ENCODE results near the gene CPT1A.

Gene CPT1A

GRCh38 chr11:68782711-68783110 lies 59.0 kb downstream of the CPT1A start:
- no peak overlapping the region for H3K27ac ChIP-seq (ENCODE audit: low read depth, low read length)
- no peaks in the 10 kb centered on the region for H3K9me3 ChIP-seq (ENCODE audit: control insufficient read depth in 5 of 5, low read length in 5 of 5)
- no peak overlapping the region for H3K9ac ChIP-seq (ENCODE audit: low read length in 5 of 5)
- H3K36me3 ChIP-seq (ENCODE audit: control insufficient read depth in 5 of 5, insufficient read depth in 5 of 5, low read length in 5 of 5), result peaks cover 0 to 85% (median 62%) of the 10 kb centered on the region in 5 donors
- no peaks in the 10 kb centered on the region for H3K4me1 ChIP-seq (ENCODE audit: control insufficient read depth in 5 of 5, insufficient read depth in 5 of 5, low read length in 5 of 5)
- no peaks in the 10 kb centered on the region for H3K27me3 ChIP-seq (ENCODE audit: control insufficient read depth in 5 of 5, insufficient read depth in 4 of 5, low read length in 5 of 5)
- no peak overlapping the region for H3K4me3 ChIP-seq (ENCODE audit: low read depth in 1 of 5, low read length in 5 of 5)

GRCh38 chr11:68780829-68781228 lies 60.9 kb downstream of the CPT1A start:
- H3K27ac ChIP-seq (ENCODE audit: low read depth, low read length), result no peak overlapping the region
- no peaks in the 10 kb centered on the region for H3K9me3 ChIP-seq (ENCODE audit: control insufficient read depth in 5 of 5, low read length in 5 of 5)
- peaks cover 0 to 91% (median 67%) of the 10 kb centered on the region in 5 donors for H3K36me3 ChIP-seq (ENCODE audit: control insufficient read depth in 5 of 5, insufficient read depth in 5 of 5, low read length in 5 of 5)
- H3K9ac ChIP-seq (ENCODE audit: low read length in 5 of 5), result no peak overlapping the region
- no peaks in the 10 kb centered on the region for H3K27me3 ChIP-seq (ENCODE audit: control insufficient read depth in 5 of 5, insufficient read depth in 4 of 5, low read length in 5 of 5)
- H3K4me3 ChIP-seq (ENCODE audit: low read depth in 1 of 5, low read length in 5 of 5), result no peak overlapping the region
- H3K4me1 ChIP-seq (ENCODE audit: control insufficient read depth in 5 of 5, insufficient read depth in 5 of 5, low read length in 5 of 5), result no peaks in the 10 kb centered on the region

GRCh38 chr11:68778205-68778604 lies 63.5 kb downstream of the CPT1A start:
- H3K9me3 ChIP-seq (ENCODE audit: control insufficient read depth in 5 of 5, low read length in 5 of 5), result no peaks in the 10 kb centered on the region
- no peaks in the 10 kb centered on the region for H3K27me3 ChIP-seq (ENCODE audit: control insufficient read depth in 5 of 5, insufficient read depth in 4 of 5, low read length in 5 of 5)
- H3K4me3 ChIP-seq (ENCODE audit: low read depth in 1 of 5, low read length in 5 of 5), result no peak overlapping the region
- no peak overlapping the region for H3K9ac ChIP-seq (ENCODE audit: low read length in 5 of 5)
- H3K36me3 ChIP-seq (ENCODE audit: control insufficient read depth in 5 of 5, insufficient read depth in 5 of 5, low read length in 5 of 5), result peaks cover 0 to 92% (median 72%) of the 10 kb centered on the region in 5 donors
- H3K4me1 ChIP-seq (ENCODE audit: control insufficient read depth in 5 of 5, insufficient read depth in 5 of 5, low read length in 5 of 5), result no peaks in the 10 kb centered on the region
- H3K27ac ChIP-seq (ENCODE audit: low read depth, low read length), result no peak overlapping the region

- no peak overlapping the region for H3K4me3 ChIP-seq (ENCODE audit: low read depth in 1 of 5, low read length in 5 of 5)
- H3K27me3 ChIP-seq (ENCODE audit: control insufficient read depth in 5 of 5, insufficient read depth in 4 of 5, low read length in 5 of 5), result no peaks in the 10 kb centered on the region
- H3K9ac ChIP-seq (ENCODE audit: low read length in 5 of 5), result no peak overlapping the region
- peaks cover 0 to 93% (median 69%) of the 10 kb centered on the region in 5 donors for H3K36me3 ChIP-seq (ENCODE audit: control insufficient read depth in 5 of 5, insufficient read depth in 5 of 5, low read length in 5 of 5)
- no peaks in the 10 kb centered on the region for H3K4me1 ChIP-seq (ENCODE audit: control insufficient read depth in 5 of 5, insufficient read depth in 5 of 5, low read length in 5 of 5)
- no peak overlapping the region for H3K27ac ChIP-seq (ENCODE audit: low read depth, low read length)
- H3K9me3 ChIP-seq (ENCODE audit: control insufficient read depth in 5 of 5, low read length in 5 of 5), result no peaks in the 10 kb centered on the region
These were observed 65.1 kb downstream of the CPT1A start for GRCh38 chr11:68776442-68777235.

- no peak overlapping the region for H3K27ac ChIP-seq (ENCODE audit: low read depth, low read length)
- no peaks in the 10 kb centered on the region for H3K4me1 ChIP-seq (ENCODE audit: control insufficient read depth in 5 of 5, insufficient read depth in 5 of 5, low read length in 5 of 5)
- no peaks in the 10 kb centered on the region for H3K27me3 ChIP-seq (ENCODE audit: control insufficient read depth in 5 of 5, insufficient read depth in 4 of 5, low read length in 5 of 5)
- H3K9ac ChIP-seq (ENCODE audit: low read length in 5 of 5), result no peak overlapping the region
- no peak overlapping the region for H3K4me3 ChIP-seq (ENCODE audit: low read depth in 1 of 5, low read length in 5 of 5)
- no peaks in the 10 kb centered on the region for H3K9me3 ChIP-seq (ENCODE audit: control insufficient read depth in 5 of 5, low read length in 5 of 5)
- H3K36me3 ChIP-seq (ENCODE audit: control insufficient read depth in 5 of 5, insufficient read depth in 5 of 5, low read length in 5 of 5), result peaks cover 0 to 94% (median 71%) of the 10 kb centered on the region in 5 donors
These were observed 65.7 kb downstream of the CPT1A start for GRCh38 chr11:68775951-68776388.

- no peak overlapping the region for H3K27ac ChIP-seq (ENCODE audit: low read depth, low read length)
- no peaks in the 10 kb centered on the region for H3K27me3 ChIP-seq (ENCODE audit: control insufficient read depth in 5 of 5, insufficient read depth in 4 of 5, low read length in 5 of 5)
- no peak overlapping the region for H3K4me3 ChIP-seq (ENCODE audit: low read depth in 1 of 5, low read length in 5 of 5)
- H3K9ac ChIP-seq (ENCODE audit: low read length in 5 of 5), result no peak overlapping the region
- H3K36me3 ChIP-seq (ENCODE audit: control insufficient read depth in 5 of 5, insufficient read depth in 5 of 5, low read length in 5 of 5), result peaks cover 0 to 94% (median 77%) of the 10 kb centered on the region in 5 donors
- no peaks in the 10 kb centered on the region for H3K9me3 ChIP-seq (ENCODE audit: control insufficient read depth in 5 of 5, low read length in 5 of 5)
- H3K4me1 ChIP-seq (ENCODE audit: control insufficient read depth in 5 of 5, insufficient read depth in 5 of 5, low read length in 5 of 5), result no peaks in the 10 kb centered on the region
These were observed 67.5 kb downstream of the CPT1A start for GRCh38 chr11:68774194-68774585.

GRCh38 chr11:68773521-68774193 lies 68.1 kb downstream of the CPT1A start:
- Histone ChIP-seq H3K4me1 (ENCODE audit: control insufficient read depth in 5 of 5, insufficient read depth in 5 of 5, low read length in 5 of 5) (no peaks in the 10 kb centered on the region), H3K27me3 (ENCODE audit: control insufficient read depth in 5 of 5, insufficient read depth in 4 of 5, low read length in 5 of 5) (no peaks in the 10 kb centered on the region), H3K4me3 (ENCODE audit: low read depth in 1 of 5, low read length in 5 of 5) (no peak overlapping the region), H3K9ac (ENCODE audit: low read length in 5 of 5) (no peak overlapping the region), H3K27ac (ENCODE audit: low read depth, low read length) (no peak overlapping the region), H3K9me3 (ENCODE audit: control insufficient read depth in 5 of 5, low read length in 5 of 5) (no peaks in the 10 kb centered on the region), H3K36me3 (ENCODE audit: control insufficient read depth in 5 of 5, insufficient read depth in 5 of 5, low read length in 5 of 5) (peaks cover 0 to 94% (median 75%) of the 10 kb centered on the region in 5 donors)

- Histone ChIP-seq H3K9me3 (ENCODE audit: control insufficient read depth in 5 of 5, low read length in 5 of 5) (no peaks in the 10 kb centered on the region), H3K27ac (ENCODE audit: low read depth, low read length) (no peak overlapping the region), H3K9ac (ENCODE audit: low read length in 5 of 5) (no peak overlapping the region), H3K4me3 (ENCODE audit: low read depth in 1 of 5, low read length in 5 of 5) (no peak overlapping the region), H3K27me3 (ENCODE audit: control insufficient read depth in 5 of 5, insufficient read depth in 4 of 5, low read length in 5 of 5) (no peaks in the 10 kb centered on the region), H3K4me1 (ENCODE audit: control insufficient read depth in 5 of 5, insufficient read depth in 5 of 5, low read length in 5 of 5) (no peaks in the 10 kb centered on the region), H3K36me3 (ENCODE audit: control insufficient read depth in 5 of 5, insufficient read depth in 5 of 5, low read length in 5 of 5) (peaks cover 0 to 95% (median 76%) of the 10 kb centered on the region in 5 donors)
These were observed 68.8 kb downstream of the CPT1A start for GRCh38 chr11:68772936-68773335.

- peaks cover 0 to 87% (median 64%) of the 10 kb centered on the region in 5 donors for H3K36me3 ChIP-seq (ENCODE audit: control insufficient read depth in 5 of 5, insufficient read depth in 5 of 5, low read length in 5 of 5)
- H3K27me3 ChIP-seq (ENCODE audit: control insufficient read depth in 5 of 5, insufficient read depth in 4 of 5, low read length in 5 of 5), result no peaks in the 10 kb centered on the region
- no peak overlapping the region for H3K27ac ChIP-seq (ENCODE audit: low read depth, low read length)
- no peak overlapping the region for H3K4me3 ChIP-seq (ENCODE audit: low read depth in 1 of 5, low read length in 5 of 5)
- no peaks in the 10 kb centered on the region for H3K4me1 ChIP-seq (ENCODE audit: control insufficient read depth in 5 of 5, insufficient read depth in 5 of 5, low read length in 5 of 5)
- H3K9me3 ChIP-seq (ENCODE audit: control insufficient read depth in 5 of 5, low read length in 5 of 5), result no peaks in the 10 kb centered on the region
- H3K9ac ChIP-seq (ENCODE audit: low read length in 5 of 5), result no peak overlapping the region
These were observed 70.9 kb downstream of the CPT1A start for GRCh38 chr11:68770781-68771180.

GRCh38 chr11:68767672-68768071 lies 74.0 kb downstream of the CPT1A start:
- H3K9me3 ChIP-seq (ENCODE audit: control insufficient read depth in 5 of 5, low read length in 5 of 5), result no peaks in the 10 kb centered on the region
- H3K27me3 ChIP-seq (ENCODE audit: control insufficient read depth in 5 of 5, insufficient read depth in 4 of 5, low read length in 5 of 5), result no peaks in the 10 kb centered on the region
- peaks cover 0 to 87% (median 52%) of the 10 kb centered on the region in 5 donors for H3K36me3 ChIP-seq (ENCODE audit: control insufficient read depth in 5 of 5, insufficient read depth in 5 of 5, low read length in 5 of 5)
- H3K27ac ChIP-seq (ENCODE audit: low read depth, low read length), result no peak overlapping the region
- H3K9ac ChIP-seq (ENCODE audit: low read length in 5 of 5), result no peak overlapping the region
- no peaks in the 10 kb centered on the region for H3K4me1 ChIP-seq (ENCODE audit: control insufficient read depth in 5 of 5, insufficient read depth in 5 of 5, low read length in 5 of 5)
- H3K4me3 ChIP-seq (ENCODE audit: low read depth in 1 of 5, low read length in 5 of 5), result no peak overlapping the region

Measured in subcutaneous abdominal adipose tissue (tissue), 5 donors.